Measurements from ENCODE around the gene FAM90A1. TPM values are rescaled to one million over a fixed set of nuclear protein-coding genes. Genes with fewer than 3 reads are reported as not detected.
"Not testable (repeated sequence)": the region's sequence is repeated elsewhere in the genome, so short reads cannot be mapped to it uniquely, and the experiment has no call there.

FAM90A1 gene
- total and polyA plus RNA-seq, 2 donors from 2014 or later, result 0.54 to 0.80 TPM

DNA sequence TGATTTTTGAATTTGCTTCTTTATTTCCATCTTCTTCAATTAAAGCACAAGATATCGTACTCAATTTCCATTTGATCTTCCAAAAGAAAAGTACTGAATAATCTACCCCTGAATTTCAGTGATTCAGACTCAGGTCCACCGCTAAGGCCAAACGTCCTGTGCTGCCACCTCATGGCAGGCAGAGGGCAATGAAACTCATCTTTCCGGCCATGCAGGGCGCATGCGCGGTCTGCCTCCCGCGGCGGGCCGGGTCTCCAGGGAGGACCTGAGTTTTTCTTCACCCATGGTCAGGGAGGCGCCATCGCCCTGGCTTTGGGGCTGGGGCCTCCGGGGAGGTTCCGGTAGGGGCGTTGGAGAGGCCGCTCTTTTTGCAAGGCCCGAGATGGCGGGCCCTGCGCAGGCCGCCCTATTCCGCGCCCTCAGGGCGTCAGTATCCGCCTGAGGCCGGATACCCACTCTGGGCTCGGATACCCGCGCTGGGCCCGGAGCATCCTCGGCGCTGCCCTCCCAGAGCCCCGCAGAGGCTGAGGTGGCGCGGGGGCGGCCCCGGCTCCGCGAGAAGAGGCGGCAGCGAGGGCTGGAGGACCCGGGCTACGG, 47.3 kb downstream of the FAM90A1 start:
- FAIRE-seq; H3K27ac ChIP-seq (ENCODE audit: low read depth in 2 of 2, low read length in 2 of 2); H3K9ac ChIP-seq (ENCODE audit: low read length in 3 of 3); intact Hi-C loops (cut with DNase I); H3K9me3 ChIP-seq (ENCODE audit: control insufficient read depth in 2 of 3, insufficient read depth in 1 of 3, low read length in 3 of 3); H3K36me3 ChIP-seq (ENCODE audit: control insufficient read depth in 2 of 3, insufficient read depth in 3 of 3, low read length in 3 of 3); H3K27me3 ChIP-seq (ENCODE audit: control insufficient read depth, insufficient read depth, low read length); H3K4me1 ChIP-seq (ENCODE audit: control insufficient read depth in 2 of 3, insufficient read depth in 2 of 3, low read depth in 1 of 3, low read length in 3 of 3): not testable (repeated sequence)
- TF ChIP-seq CTCF (IDR thresholded peaks at IDR 0.05; ENCODE audit: borderline replicate concordance, extremely low read depth, insufficient read depth), result peak; percentile 50
- peak; percentile 75 to 90 (median 81) for DNase-seq
- H3K4me3 ChIP-seq (ENCODE audit: low read length in 3 of 3), result peak overlapping the region in 2 of 3 donors; percentile 39 to 46

GRCh38 chr12:8172911-8173310, 54.5 kb downstream of the FAM90A1 start:
- H3K9me3 ChIP-seq (ENCODE audit: control insufficient read depth in 2 of 3, insufficient read depth in 1 of 3, low read length in 3 of 3); H3K4me3 ChIP-seq (ENCODE audit: low read length in 3 of 3); H3K9ac ChIP-seq (ENCODE audit: low read length in 3 of 3); DNase-seq; FAIRE-seq; intact Hi-C loops (cut with DNase I); H3K27ac ChIP-seq (ENCODE audit: low read depth in 2 of 2, low read length in 2 of 2); H3K4me1 ChIP-seq (ENCODE audit: control insufficient read depth in 2 of 3, insufficient read depth in 2 of 3, low read depth in 1 of 3, low read length in 3 of 3); H3K27me3 ChIP-seq (ENCODE audit: control insufficient read depth, insufficient read depth, low read length); H3K36me3 ChIP-seq (ENCODE audit: control insufficient read depth in 2 of 3, insufficient read depth in 3 of 3, low read length in 3 of 3): not testable (repeated sequence)

Other genes starting within 250 kb of the FAM90A1 start
- gene FOXJ2, start 194.9 kb downstream of the FAM90A1 start, total RNA-seq, result 17.0 TPM
- gene FOXJ2, start 194.9 kb downstream of the FAM90A1 start, polyA plus RNA-seq (ENCODE audit: insufficient read depth, low read depth, low replicate concordance), result 4.4 TPM
- 17.7 TPM for gene C3AR1, start 161.3 kb downstream of the FAM90A1 start, total RNA-seq
- gene C3AR1, start 161.3 kb downstream of the FAM90A1 start, polyA plus RNA-seq (ENCODE audit: insufficient read depth, low read depth, low replicate concordance), result 2.9 TPM
- 29.0 TPM for gene NECAP1, start 145.3 kb downstream of the FAM90A1 start, total RNA-seq
- 20.5 TPM for gene NECAP1, start 145.3 kb downstream of the FAM90A1 start, polyA plus RNA-seq (ENCODE audit: insufficient read depth, low read depth, low replicate concordance)
- 3.7 TPM for gene CLEC4A, start 104.0 kb downstream of the FAM90A1 start, total RNA-seq
- gene CLEC4A, start 104.0 kb downstream of the FAM90A1 start, polyA plus RNA-seq (ENCODE audit: insufficient read depth, low read depth, low replicate concordance), result 2.4 TPM
- not detected for gene ZNF705A, start 70.6 kb downstream of the FAM90A1 start, total RNA-seq
- gene ZNF705A, start 70.6 kb downstream of the FAM90A1 start, polyA plus RNA-seq (ENCODE audit: insufficient read depth, low read depth, low replicate concordance), result not detected
- not detected for gene CLEC6A, start 228.3 kb upstream of the FAM90A1 start, total RNA-seq
- gene CLEC6A, start 228.3 kb upstream of the FAM90A1 start, polyA plus RNA-seq (ENCODE audit: insufficient read depth, low read depth, low replicate concordance), result not detected